Osteoblast (primary cell): ENCODE data around the gene SRSF2. TPM values are rescaled to one million over a fixed set of nuclear protein-coding genes. Genes with fewer than 3 reads are reported as not detected.
A peak's percentile ranks its signal among the peaks of the same experiment; 100 is the strongest.
"Not testable (repeated sequence)": the region's sequence is repeated elsewhere in the genome, so short reads cannot be mapped to it uniquely, and the experiment has no call there.

ENCODE experiments used
- DNase-seq: peaks from one replicate; pipeline ENCODE4 v3.0.0; 2011; ENCODE audit warnings: low spot score, mixed read lengths; ENCODE audit not compliant: insufficient read length; ENCODE audit errors: missing footprints
- H2AFZ ChIP-seq: 2 replicates; pipeline ENCODE4 v1.6.0; 2011; ENCODE audit warnings: mild to moderate bottlenecking, low read length
- H3K27ac ChIP-seq: 2 replicates; pipeline ENCODE4 v1.5.1; 2011; ENCODE audit warnings: mild to moderate bottlenecking, low read depth, low read length, moderate library complexity
- H3K27me3 ChIP-seq: 2 replicates; pipeline ENCODE4 v1.6.0; 2012; ENCODE audit warnings: mild to moderate bottlenecking, control low read depth, inconsistent platforms, low read length, moderate library complexity; ENCODE audit not compliant: insufficient read depth
- H3K36me3 ChIP-seq: 2 replicates; pipeline ENCODE4 v1.5.1; 2011; ENCODE audit warnings: mild to moderate bottlenecking, low read length, control low read depth, moderate library complexity; ENCODE audit not compliant: insufficient read depth
- H3K4me1 ChIP-seq: 2 replicates; pipeline ENCODE4 v1.5.1; 2011; ENCODE audit warnings: mild to moderate bottlenecking, low read length, control low read depth, moderate library complexity; ENCODE audit not compliant: insufficient read depth
- H3K4me2 ChIP-seq: 2 replicates; pipeline ENCODE4 v1.6.0; 2011; ENCODE audit warnings: mild to moderate bottlenecking, low read length; ENCODE audit not compliant: insufficient read depth
- H3K4me3 ChIP-seq: fragments of 200-600 bp; sonication (generic); 3 replicates; pipeline ENCODE4 v1.5.1; 2012; ENCODE audit warnings: mild to moderate bottlenecking, low read length, inconsistent platforms; ENCODE audit not compliant: insufficient read depth
- H3K79me2 ChIP-seq: 2 replicates; pipeline ENCODE4 v1.6.0; 2012; ENCODE audit warnings: mild to moderate bottlenecking, low read length, control low read depth, inconsistent platforms; ENCODE audit not compliant: insufficient read depth
- H3K9me3 ChIP-seq: 2 replicates; pipeline ENCODE4 v1.5.1; 2011; ENCODE audit warnings: low read depth, low read length, control low read depth
- H4K20me1 ChIP-seq: 2 replicates; pipeline ENCODE4 v1.6.0; 2012; ENCODE audit warnings: mild to moderate bottlenecking, low read length, control low read depth; ENCODE audit not compliant: insufficient read depth
- total RNA-seq: library from RNA; depleted of rRNA; stranded (reverse); fragments of >200 nt; gene quantifications from 2 replicates; pipeline ENCODE4 v1.2.3, GENCODE V29; 2012
- TF ChIP-seq, protein P1 (sequence below): IDR thresholded peaks from 2 replicates; pipeline ENCODE4 v1.5.1; 2011; ENCODE audit warnings: mild to moderate bottlenecking, low read depth, low read length, moderate library complexity; ENCODE audit errors: extremely low read depth

Gene SRSF2
- total RNA-seq, 1 donor: 102 TPM

DNA sequence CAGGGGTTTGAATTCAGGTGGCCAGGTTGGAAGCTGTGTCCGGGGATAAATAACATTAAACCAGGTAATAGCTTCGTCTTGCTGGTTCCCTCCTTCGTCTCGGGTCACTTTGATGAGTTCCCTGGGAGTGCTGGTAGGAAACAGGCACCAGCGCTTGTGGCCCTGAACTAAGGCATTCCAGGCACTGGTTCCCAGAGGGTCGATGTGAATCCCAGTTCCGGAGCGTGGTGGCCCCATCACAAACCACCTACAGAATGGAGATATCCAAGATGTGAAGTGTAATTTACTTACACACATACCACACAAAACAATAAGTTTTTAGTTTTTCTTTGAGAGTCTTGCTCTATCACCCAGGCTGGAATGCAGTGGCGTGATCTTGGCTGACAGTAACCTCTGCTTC lies 13.3 kb downstream of the SRSF2 start:
- H3K79me2 ChIP-seq: peaks cover 81% of the 10 kb centered on the region
- H3K9me3 ChIP-seq: no peaks in the 10 kb centered on the region
- peaks cover 67% of the 10 kb centered on the region for H3K36me3 ChIP-seq
- H3K4me2 ChIP-seq: peak overlapping the region; percentile 35
- H2AFZ ChIP-seq: no peak overlapping the region
- peak overlapping the region; percentile 35 for H3K27ac ChIP-seq
- no peak for DNase-seq
- H3K4me1 ChIP-seq: peaks cover 25% of the 10 kb centered on the region
- TF ChIP-seq, protein P1, sequence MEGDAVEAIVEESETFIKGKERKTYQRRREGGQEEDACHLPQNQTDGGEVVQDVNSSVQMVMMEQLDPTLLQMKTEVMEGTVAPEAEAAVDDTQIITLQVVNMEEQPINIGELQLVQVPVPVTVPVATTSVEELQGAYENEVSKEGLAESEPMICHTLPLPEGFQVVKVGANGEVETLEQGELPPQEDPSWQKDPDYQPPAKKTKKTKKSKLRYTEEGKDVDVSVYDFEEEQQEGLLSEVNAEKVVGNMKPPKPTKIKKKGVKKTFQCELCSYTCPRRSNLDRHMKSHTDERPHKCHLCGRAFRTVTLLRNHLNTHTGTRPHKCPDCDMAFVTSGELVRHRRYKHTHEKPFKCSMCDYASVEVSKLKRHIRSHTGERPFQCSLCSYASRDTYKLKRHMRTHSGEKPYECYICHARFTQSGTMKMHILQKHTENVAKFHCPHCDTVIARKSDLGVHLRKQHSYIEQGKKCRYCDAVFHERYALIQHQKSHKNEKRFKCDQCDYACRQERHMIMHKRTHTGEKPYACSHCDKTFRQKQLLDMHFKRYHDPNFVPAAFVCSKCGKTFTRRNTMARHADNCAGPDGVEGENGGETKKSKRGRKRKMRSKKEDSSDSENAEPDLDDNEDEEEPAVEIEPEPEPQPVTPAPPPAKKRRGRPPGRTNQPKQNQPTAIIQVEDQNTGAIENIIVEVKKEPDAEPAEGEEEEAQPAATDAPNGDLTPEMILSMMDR: no peak
- H4K20me1 ChIP-seq: peaks cover 26% of the 10 kb centered on the region
- no peaks in the 10 kb centered on the region for H3K27me3 ChIP-seq
- H3K4me3 ChIP-seq: peak overlapping the region; percentile 27

DNA sequence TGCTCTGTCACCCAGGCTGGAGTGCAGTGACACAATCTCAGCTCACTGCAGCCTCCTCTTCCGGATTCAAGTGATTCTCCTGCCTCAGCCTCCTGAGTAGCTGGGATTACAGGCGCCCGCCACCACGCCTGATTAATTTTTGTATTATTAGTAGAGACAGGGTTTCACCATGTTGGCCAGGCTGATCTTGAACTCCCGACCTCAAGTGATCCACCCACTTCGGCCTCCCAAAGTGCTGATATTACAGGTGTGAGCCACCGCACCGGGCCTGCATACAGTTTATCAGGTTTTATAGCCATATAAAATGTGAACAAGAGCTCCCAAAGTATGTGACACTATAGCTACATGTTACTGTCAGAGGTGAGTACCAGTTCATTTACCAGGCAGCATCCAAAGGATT lies 14.2 kb downstream of the SRSF2 start:
- H3K9me3 ChIP-seq: not testable (repeated sequence)
- H3K36me3 ChIP-seq: peaks cover 75% of the 10 kb centered on the region

DNA sequence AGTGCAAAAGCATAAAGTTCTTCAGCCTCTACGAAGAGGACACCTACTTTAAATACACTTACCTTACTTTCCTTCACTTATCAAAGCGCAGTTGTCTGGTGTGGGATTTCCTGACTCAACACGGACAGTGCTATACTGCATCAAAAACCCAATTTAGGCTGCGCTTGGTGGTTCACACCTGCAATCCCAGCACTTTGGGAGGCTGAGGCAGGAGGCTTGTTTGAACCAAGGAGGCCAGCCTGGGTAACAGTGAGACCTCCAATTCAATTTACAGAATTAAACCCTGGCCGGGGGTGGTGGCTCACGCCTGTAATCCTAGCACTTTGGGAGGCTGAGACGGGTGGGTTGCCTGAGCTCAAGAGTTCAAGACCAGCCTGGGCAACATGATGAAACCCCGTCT lies 14.9 kb downstream of the SRSF2 start:
- DNase-seq: no peak
- Histone ChIP-seq H3K27ac (no peak overlapping the region), H4K20me1 (peaks cover 19% of the 10 kb centered on the region), H3K36me3 (peaks cover 81% of the 10 kb centered on the region), H2AFZ (no peak overlapping the region), H3K27me3 (no peaks in the 10 kb centered on the region), H3K4me2 (no peak overlapping the region), H3K79me2 (peaks cover 66% of the 10 kb centered on the region), H3K9me3 (no peaks in the 10 kb centered on the region), H3K4me1 (peaks cover 20% of the 10 kb centered on the region), H3K4me3 (no peak overlapping the region)
- TF ChIP-seq, protein P1: no peak

More for the DNA sequence above, 14.2 kb downstream of the SRSF2 start:
- H3K27me3 ChIP-seq, H2AFZ ChIP-seq, H3K4me2 ChIP-seq, H3K4me3 ChIP-seq: not testable (repeated sequence)
- Histone ChIP-seq H3K27ac (peak overlapping the region; percentile 8), H4K20me1 (peaks cover 26% of the 10 kb centered on the region), H3K4me1 (peaks cover 23% of the 10 kb centered on the region), H3K79me2 (peaks cover 73% of the 10 kb centered on the region)
- peak; percentile 36 for DNase-seq

DNA sequence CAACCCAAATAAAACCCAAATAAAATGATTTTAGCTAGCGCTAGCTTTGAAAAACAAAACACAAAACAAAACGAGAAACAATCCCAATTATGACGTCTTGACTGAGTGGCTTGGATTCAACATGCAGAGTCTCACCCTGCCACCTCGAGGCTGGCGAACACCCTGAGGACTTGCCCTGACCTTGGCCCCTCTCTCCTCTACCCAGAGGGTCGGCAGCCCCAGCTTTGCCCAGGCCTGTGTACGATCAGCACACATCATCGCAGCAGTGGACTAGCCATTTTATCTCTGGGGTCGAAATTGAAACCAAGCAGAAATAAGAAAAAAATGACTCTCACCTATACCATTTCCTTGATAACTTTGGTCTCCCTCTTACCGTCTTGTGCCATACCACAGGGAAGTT lies 15.7 kb downstream of the SRSF2 start:
- Histone ChIP-seq H3K27me3 (no peaks in the 10 kb centered on the region), H2AFZ (no peak overlapping the region), H3K27ac (no peak overlapping the region), H3K4me2 (no peak overlapping the region), H3K4me3 (no peak overlapping the region), H3K79me2 (peaks cover 60% of the 10 kb centered on the region), H4K20me1 (peaks cover 19% of the 10 kb centered on the region), H3K36me3 (peaks cover 84% of the 10 kb centered on the region), H3K9me3 (no peaks in the 10 kb centered on the region), H3K4me1 (peaks cover 28% of the 10 kb centered on the region)
- DNase-seq: no peak
- TF ChIP-seq, protein P1: no peak
